GM12801 (cell line): Measurements from ENCODE around the gene HSD17B8.

Source experiments
- TF ChIP-seq, protein P1 (sequence below): IDR thresholded peaks from one replicate; pipeline ENCODE4 v1.5.1; 2011; ENCODE audit warnings: control low read depth; ENCODE audit not compliant: insufficient read length; ENCODE audit errors: extremely low read depth

HSD17B8 gene

GRCh38 chr6:33213989-33214335 lies 9.5 kb downstream of the HSD17B8 start:
- TF ChIP-seq, protein P1, sequence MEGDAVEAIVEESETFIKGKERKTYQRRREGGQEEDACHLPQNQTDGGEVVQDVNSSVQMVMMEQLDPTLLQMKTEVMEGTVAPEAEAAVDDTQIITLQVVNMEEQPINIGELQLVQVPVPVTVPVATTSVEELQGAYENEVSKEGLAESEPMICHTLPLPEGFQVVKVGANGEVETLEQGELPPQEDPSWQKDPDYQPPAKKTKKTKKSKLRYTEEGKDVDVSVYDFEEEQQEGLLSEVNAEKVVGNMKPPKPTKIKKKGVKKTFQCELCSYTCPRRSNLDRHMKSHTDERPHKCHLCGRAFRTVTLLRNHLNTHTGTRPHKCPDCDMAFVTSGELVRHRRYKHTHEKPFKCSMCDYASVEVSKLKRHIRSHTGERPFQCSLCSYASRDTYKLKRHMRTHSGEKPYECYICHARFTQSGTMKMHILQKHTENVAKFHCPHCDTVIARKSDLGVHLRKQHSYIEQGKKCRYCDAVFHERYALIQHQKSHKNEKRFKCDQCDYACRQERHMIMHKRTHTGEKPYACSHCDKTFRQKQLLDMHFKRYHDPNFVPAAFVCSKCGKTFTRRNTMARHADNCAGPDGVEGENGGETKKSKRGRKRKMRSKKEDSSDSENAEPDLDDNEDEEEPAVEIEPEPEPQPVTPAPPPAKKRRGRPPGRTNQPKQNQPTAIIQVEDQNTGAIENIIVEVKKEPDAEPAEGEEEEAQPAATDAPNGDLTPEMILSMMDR = no peak

- TF ChIP-seq, protein P1 = no peak
Measured at GRCh38 chr6:33215271-33216116, 11.0 kb downstream of the HSD17B8 start.

- TF ChIP-seq, protein P1 = no peak
Measured at GRCh38 chr6:33216117-33216649, 11.7 kb downstream of the HSD17B8 start.

- TF ChIP-seq, protein P1 = no peak
Measured at GRCh38 chr6:33217246-33217645, 12.8 kb downstream of the HSD17B8 start.

- TF ChIP-seq, protein P1 = no peak
Measured at GRCh38 chr6:33217681-33218080, 13.2 kb downstream of the HSD17B8 start.

GRCh38 chr6:33235221-33235634 lies 30.8 kb downstream of the HSD17B8 start:
- TF ChIP-seq, protein P1 = no peak

DNA sequence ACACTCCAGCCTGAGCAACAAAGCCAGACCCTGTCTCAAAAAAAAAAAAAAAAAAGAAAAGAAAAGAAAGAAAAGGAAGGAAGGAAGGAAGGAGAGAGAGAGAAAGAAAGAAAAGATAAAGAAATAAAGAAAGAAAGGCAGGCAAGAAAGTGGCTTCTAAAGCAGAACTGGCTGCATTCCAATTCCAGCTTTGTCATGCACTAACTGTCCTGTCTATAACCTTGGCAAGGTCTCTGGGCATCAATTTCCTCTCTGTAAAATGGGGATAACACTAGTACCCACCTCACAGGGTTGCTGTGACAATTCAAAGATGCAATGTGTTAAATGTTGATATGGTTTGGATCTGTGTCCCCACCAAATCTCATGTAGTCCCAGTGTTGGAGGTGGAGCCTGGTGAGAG lies 31.9 kb downstream of the HSD17B8 start:
- TF ChIP-seq, protein P1 = no peak
